K562 (cell line): ENCODE measurements around the gene KNL1. TPM values are rescaled to one million over a fixed set of nuclear protein-coding genes. Genes with fewer than 3 reads are reported as not detected.

Experiments
- ATAC-seq: fragments of 200-7000 bp; cut with Tn5 transposase; 3 replicates; pipeline ENCODE4 v1.9.1; 2020; ENCODE audit warnings: moderate library complexity
- BruUV-seq: library from RNA; stranded (reverse); fragments of 400-500 nt; replicated peaks from 2 replicates; lab custom pipeline; 2021; lab: Mats Ljungman, UMichigan
- CTCF ChIA-PET: fragments of 300-600 bp; formaldehyde crosslinking; extraction: SDS; loops from one replicate; lab custom pipeline; 2021; ENCODE audit warnings: low intra/inter-chr PET ratio; lab: Yijun Ruan, JAX
- POLR2A ChIA-PET: fragments of 300-600, 350-650 bp; sonication (Branson Sonifier 250); formaldehyde crosslinking; extraction: SDS; loops from one replicate; lab custom pipeline; 2021; ENCODE audit warnings: antibody characterized with exemption, inconsistent platforms; lab: Yijun Ruan, JAX
- DNase-seq, 4 experiments: peaks; one replicate each; pipeline versions ENCODE4 v3.0.0 to v3.0.0-alpha.2; 2011 to 2018; ENCODE audit warnings: low spot score in 3 of 4, mixed read lengths in 3 of 4; ENCODE audit errors: extremely low read depth in 1 of 4
- FAIRE-seq: peaks from 2 replicates; lab custom pipeline; 2011; peaks lifted over from hg19 to GRCh38; lab: Jason Lieb, UNC
- H2AFZ ChIP-seq: 2 replicates; pipeline ENCODE4 v1.6.0; 2011; ENCODE audit warnings: low read depth, low read length, control low read depth, inconsistent platforms
- H3K27ac ChIP-seq: fragments of 200-600 bp; 3 replicates; pipeline ENCODE4 v1.8.0; 2011; ENCODE audit warnings: low read depth, mild to moderate bottlenecking, control low read depth, inconsistent platforms, low read length, moderate library complexity, mixed read lengths; ENCODE audit errors: extremely low read depth
- H3K27me3 ChIP-seq, 2 experiments: fragments of 300-600 bp in 1 of 2; 2 replicates in 1 of 2; 3 replicates in 1 of 2; pipeline versions ENCODE4 v1.6.0 to v1.8.0; 2011; ENCODE audit warnings: inconsistent platforms in 2 of 2, low read length in 2 of 2, mild to moderate bottlenecking in 1 of 2, mixed read lengths in 1 of 2, moderate library complexity in 1 of 2; ENCODE audit not compliant: control insufficient read depth in 2 of 2, insufficient read depth in 2 of 2
- H3K36me3 ChIP-seq: fragments of 300-600 bp; 3 replicates; pipeline ENCODE4 v1.8.0; 2011; ENCODE audit warnings: mild to moderate bottlenecking, low read length, inconsistent platforms; ENCODE audit not compliant: control insufficient read depth, insufficient read depth
- H3K4me1 ChIP-seq, 2 experiments: fragments of 200-600 bp in 1 of 2; replicated peaks in 1 of 2; 2 replicates in 1 of 2; 3 replicates in 1 of 2; pipeline versions ENCODE4 v1.5.1 to v1.8.0; 2011; ENCODE audit warnings: inconsistent platforms in 2 of 2, low read length in 2 of 2, mild to moderate bottlenecking in 1 of 2, mixed read lengths in 1 of 2, moderate library complexity in 1 of 2; ENCODE audit not compliant: control insufficient read depth in 2 of 2, insufficient read depth in 2 of 2
- H3K4me2 ChIP-seq: 2 replicates; pipeline ENCODE4 v1.6.1; 2011; ENCODE audit warnings: low read length, control low read depth, inconsistent platforms, mixed read lengths; ENCODE audit not compliant: insufficient read depth
- H3K4me3 ChIP-seq: fragments of 200-600 bp; sonication (generic), shearing (Covaris generic); 2 replicates; pipeline ENCODE4 v1.5.1; 2016; ENCODE audit warnings: control low read depth, inconsistent platforms
- H3K79me2 ChIP-seq: fragments of 200-600 bp; 3 replicates; pipeline ENCODE4 v1.8.0; 2011; ENCODE audit warnings: low read length, inconsistent platforms; ENCODE audit not compliant: control insufficient read depth, insufficient read depth
- H3K9ac ChIP-seq, 2 experiments: 2 replicates each; pipeline versions ENCODE4 v1.6.0 to v1.6.1; 2011; ENCODE audit warnings: low read depth in 2 of 2, low read length in 2 of 2, control low read depth in 1 of 2, inconsistent platforms in 1 of 2, mild to moderate bottlenecking in 1 of 2, mixed read lengths in 1 of 2; ENCODE audit not compliant: insufficient read depth in 1 of 2
- H3K9me1 ChIP-seq: one replicate; pipeline ENCODE4 v1.6.0; 2011; ENCODE audit warnings: inconsistent platforms, mild to moderate bottlenecking, low read length, moderate library complexity; ENCODE audit not compliant: control insufficient read depth, insufficient read depth
- H3K9me3 ChIP-seq: replicated peaks from 2 replicates; pipeline ENCODE4 v1.5.1; 2011; ENCODE audit warnings: low read depth, low read length, inconsistent platforms; ENCODE audit not compliant: control insufficient read depth, insufficient read depth
- H4K20me1 ChIP-seq: replicated peaks from 2 replicates; pipeline ENCODE4 v1.6.1; 2011; ENCODE audit warnings: low read length, inconsistent platforms, mixed read lengths; ENCODE audit not compliant: control insufficient read depth, insufficient read depth
- HMGN3 ChIP-seq: IDR thresholded peaks from 2 replicates; pipeline ENCODE4 v1.6.1; 2011; ENCODE audit warnings: borderline replicate concordance, low read depth, mild to moderate bottlenecking, mixed read lengths, low read length; ENCODE audit not compliant: insufficient read length; ENCODE audit errors: extremely low read depth
- HNRNPLL ChIP-seq: fragments of 200-400 bp; formaldehyde crosslinking; IDR thresholded peaks from 2 replicates; pipeline ENCODE4 v1.6.1; 2017; ENCODE audit warnings: low read length, low read depth, mild to moderate bottlenecking; ENCODE audit not compliant: poor library complexity, severe bottlenecking
- ILF3 ChIP-seq: fragments of 450-650 bp; IDR thresholded peaks from 2 replicates; pipeline ENCODE4 v1.6.1; 2018; ENCODE audit warnings: antibody characterized with exemption, mild to moderate bottlenecking, moderate library complexity, borderline replicate concordance
- MTF1 ChIP-seq: fragments of 250-450 bp; sonication (Bioruptor Pico); IDR thresholded peaks from 2 replicates; pipeline ENCODE4 v1.9.0; 2021; ENCODE audit warnings: moderate library complexity, mild to moderate bottlenecking, inconsistent platforms, borderline replicate concordance
- NR0B1 ChIP-seq: fragments of 450-650 bp; IDR thresholded peaks from one replicate; pipeline ENCODE4 v1.6.1; 2018; ENCODE audit warnings: mild to moderate bottlenecking, moderate library complexity; ENCODE audit not compliant: partially characterized antibody
- POLR2AphosphoS5 ChIP-seq: IDR thresholded peaks from 2 replicates; pipeline ENCODE4 v1.6.1; 2011; ENCODE audit warnings: mild to moderate bottlenecking, low read depth, low read length, moderate library complexity; ENCODE audit not compliant: control insufficient read depth, insufficient read depth
- SIX5 ChIP-seq, 2 experiments: IDR thresholded peaks; 2 replicates each; pipeline ENCODE4 v1.6.1; 2011; ENCODE audit warnings: low read length in 2 of 2, borderline replicate concordance in 1 of 2, low read depth in 1 of 2, mild to moderate bottlenecking in 1 of 2, moderate library complexity in 1 of 2; ENCODE audit not compliant: insufficient read depth in 1 of 2
- ZKSCAN1 ChIP-seq: fragments of 150-350 bp; IDR thresholded peaks from 2 replicates; pipeline ENCODE4 v1.6.1; 2016; ENCODE audit warnings: low read depth, low read length
- ZNF212 ChIP-seq: fragments of 450-650 bp; formaldehyde crosslinking; IDR thresholded peaks from 2 replicates; pipeline ENCODE4 v1.4.0; 2020; ENCODE audit warnings: mild to moderate bottlenecking
- ZNF740 ChIP-seq, 3 experiments: fragments of 200-800 bp in 1 of 3; sonication (Bioruptor generic) in 1 of 3; sonication (generic) in 1 of 3; formaldehyde crosslinking in 1 of 3; IDR thresholded peaks; 2 replicates each; pipeline versions ENCODE4 v1.6.1 to v1.8.0; 2016 to 2022; ENCODE audit warnings: mild to moderate bottlenecking in 2 of 3, missing compliant biosample characterization in 2 of 3, missing genetic modification characterization in 2 of 3, missing genetic modification reagents in 1 of 3
- WGBS: fragments of 100-300 bp; shearing (Covaris generic); methylation state at CpG from one replicate; pipeline ENCODE4 v1.1.6; 2016; ENCODE audit warnings: low coverage, mixed read lengths; ENCODE audit not compliant: insufficient coverage; ENCODE audit errors: missing lambda C conversion rate; 5-methylcytosine and 5-hydroxymethylcytosine counted together
- in situ Hi-C: fragments of 300-500 bp; cut with MboI; formaldehyde crosslinking; loops from 4 replicates; pipeline ENCODE4 v1.15.0; 2018; ENCODE audit warnings: inconsistent platforms, mixed read lengths
- intact Hi-C: fragments of 100-400 bp; cut with micrococcal nuclease; formaldehyde crosslinking; loops from 2 replicates; pipeline ENCODE4 v1.14.2; 2022
- polyA plus RNA-seq, 8 experiments: library from polyadenylated mRNA; depleted of rRNA in 4 of 8; stranded (reverse) in 5 of 8; unstranded in 3 of 8; fragments of >200 nt; fragmentation: Nextera tagmentation in 2 of 8; fragmentation: Illumina TruSeq in 1 of 8; extraction: Ambion mirVana in 2 of 8; extraction: Trizol in 1 of 8; gene quantifications; 2 replicates each; pipeline versions ENCODE4 v1.2.1 to v1.2.3, GENCODE V29; 2011 to 2014; ENCODE audit warnings: inconsistent platforms in 1 of 8, missing spikeins in 1 of 8
- total RNA-seq, 7 experiments: library from RNA; depleted of rRNA in 6 of 7; stranded (reverse); fragments of >200 nt in 6 of 7; fragmentation: Illumina TruSeq in 2 of 7; extraction: Trizol in 2 of 7; gene quantifications; 2 replicates each; pipeline versions ENCODE4 v1.2.1 to v1.2.3, GENCODE V29; 2011 to 2021; ENCODE audit warnings: low replicate concordance in 1 of 7
- TF ChIP-seq, protein P1 (sequence below): fragments of 450-650 bp; IDR thresholded peaks from 2 replicates; pipeline ENCODE4 v1.6.1; 2016; ENCODE audit warnings: low read depth, mild to moderate bottlenecking, moderate library complexity

Gene KNL1
- total and polyA plus RNA-seq, 9 of the 15 experiments (the other 6 are each of a cell fraction or from before 2014, with no cell fraction given): 14.5 to 65.4 (median 34.6) TPM

- no peak for TF ChIP-seq ILF3
- TF ChIP-seq, protein P1, sequence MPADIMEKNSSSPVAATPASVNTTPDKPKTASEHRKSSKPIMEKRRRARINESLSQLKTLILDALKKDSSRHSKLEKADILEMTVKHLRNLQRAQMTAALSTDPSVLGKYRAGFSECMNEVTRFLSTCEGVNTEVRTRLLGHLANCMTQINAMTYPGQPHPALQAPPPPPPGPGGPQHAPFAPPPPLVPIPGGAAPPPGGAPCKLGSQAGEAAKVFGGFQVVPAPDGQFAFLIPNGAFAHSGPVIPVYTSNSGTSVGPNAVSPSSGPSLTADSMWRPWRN: no peak
- TF ChIP-seq MTF1 (CRISPR knock-in tag): no peak
- TF ChIP-seq SIX5 (IDR thresholded peaks at IDR 0.05; ENCODE audit: borderline replicate concordance in 1 of 2, insufficient read depth in 1 of 2, low read depth in 1 of 2, low read length in 2 of 2): no peak
- no peak for TF ChIP-seq ZNF212 (CRISPR knock-in tag)
- no peak for TF ChIP-seq ZKSCAN1
- TF ChIP-seq POLR2AphosphoS5: no peak
- no peak for TF ChIP-seq NR0B1
- no peak for TF ChIP-seq HMGN3
- no peak for TF ChIP-seq HNRNPLL
- TF ChIP-seq ZNF740 (CRISPR knock-in tag; IDR thresholded peaks at IDR 0.05): no peak
- TF ChIP-seq ZNF740 (tag; IDR thresholded peaks at IDR 0.05): no peak
- CTCF ChIA-PET: no interaction called here
- peaks cover 58% of the 10 kb centered on the region for H3K36me3 ChIP-seq
- DNase-seq (no peak), ATAC-seq (no peak), FAIRE-seq (no peak)
- in situ Hi-C loops: no loop called here
- H3K4me3 ChIP-seq: no peak overlapping the region
- WGBS: 73% methylated on average over 5 of the region's 5 CpGs
- BruUV-seq: no TSS peak
- POLR2A ChIA-PET: interaction anchor here (1.1 to 1.4 kb wide), 2 partner anchors 21 to 44 kb away, joined by 3 read pairs; partner anchors contain the start of gene RPUSD2
- H4K20me1 ChIP-seq: no peaks in the 10 kb centered on the region
- no peaks in the 10 kb centered on the region for H3K27me3 ChIP-seq
- H3K4me1 ChIP-seq: no peaks in the 10 kb centered on the region
- no peak overlapping the region for H2AFZ ChIP-seq
- H3K79me2 ChIP-seq: no peaks in the 10 kb centered on the region
- H3K9me3 ChIP-seq: no peaks in the 10 kb centered on the region
- H3K4me2 ChIP-seq: no peak overlapping the region
- H3K9ac ChIP-seq: no peak overlapping the region
- no peak overlapping the region for H3K27ac ChIP-seq
- H3K9me1 ChIP-seq: no peaks in the 10 kb centered on the region
- intact Hi-C loops: no loop called here
Measured at GRCh38 chr15:40613080-40613479, 19.0 kb downstream of the KNL1 start.
